Measurements from ENCODE around the gene ELOVL7.
"Not testable (repeated sequence)": the region's sequence is repeated elsewhere in the genome, so short reads cannot be mapped to it uniquely, and the experiment has no call there.

The ELOVL7 gene

GRCh38 chr5:60843936-60844905 is at the start of gene ELOVL7:
ELOVL7 (minus strand) TSS chr5:60844269; CDS start chr5:60787397, 56,872 bp downstream.
- in situ Hi-C loops (cut with MboI; ENCODE audit: low sequenced_read_pairs), result no loop called here

GRCh38 chr5:60893521-60893920 is 49.5 kb upstream of the ELOVL7 start:
- in situ Hi-C loops (cut with MboI; ENCODE audit: low sequenced_read_pairs), result no loop called here

GRCh38 chr5:60891667-60892066 is 47.6 kb upstream of the ELOVL7 start:
- in situ Hi-C loops (cut with MboI; ENCODE audit: low sequenced_read_pairs), result no loop called here

GRCh38 chr5:60888359-60889061 is 44.4 kb upstream of the ELOVL7 start:
- in situ Hi-C loops (cut with MboI; ENCODE audit: low sequenced_read_pairs), result no loop called here

- in situ Hi-C loops (cut with MboI; ENCODE audit: low sequenced_read_pairs), result no loop called here
Measured at GRCh38 chr5:60887746-60888145, 43.7 kb upstream of the ELOVL7 start.

GRCh38 chr5:60887096-60887495 is 43.0 kb upstream of the ELOVL7 start:
- in situ Hi-C loops (cut with MboI; ENCODE audit: low sequenced_read_pairs), result no loop called here

GRCh38 chr5:60886158-60886557 is 42.1 kb upstream of the ELOVL7 start:
- in situ Hi-C loops (cut with MboI; ENCODE audit: low sequenced_read_pairs), result no loop called here

GRCh38 chr5:60883229-60883628 is 39.2 kb upstream of the ELOVL7 start:
- in situ Hi-C loops (cut with MboI; ENCODE audit: low sequenced_read_pairs), result no loop called here

- in situ Hi-C loops (cut with MboI; ENCODE audit: low sequenced_read_pairs), result no loop called here
Measured at GRCh38 chr5:60872892-60873291, 28.8 kb upstream of the ELOVL7 start.

- in situ Hi-C loops (cut with MboI; ENCODE audit: low sequenced_read_pairs), result no loop called here
Measured at GRCh38 chr5:60870857-60871256, 26.8 kb upstream of the ELOVL7 start.

GRCh38 chr5:60860572-60860971 is 16.5 kb upstream of the ELOVL7 start:
- in situ Hi-C loops (cut with MboI; ENCODE audit: low sequenced_read_pairs), result not testable (repeated sequence)

- in situ Hi-C loops (cut with MboI; ENCODE audit: low sequenced_read_pairs), result no loop called here
Measured at GRCh38 chr5:60856066-60856465, 12.0 kb upstream of the ELOVL7 start.

- in situ Hi-C loops (cut with MboI; ENCODE audit: low sequenced_read_pairs), result no loop called here
Measured at GRCh38 chr5:60852940-60853339, 8.9 kb upstream of the ELOVL7 start.

- in situ Hi-C loops (cut with MboI; ENCODE audit: low sequenced_read_pairs), result no loop called here
Measured at GRCh38 chr5:60852317-60852716, 8.2 kb upstream of the ELOVL7 start.

GRCh38 chr5:60851626-60852025 is 7.6 kb upstream of the ELOVL7 start:
- in situ Hi-C loops (cut with MboI; ENCODE audit: low sequenced_read_pairs), result no loop called here

GRCh38 chr5:60846298-60846697 is 2.2 kb upstream of the ELOVL7 start:
- in situ Hi-C loops (cut with MboI; ENCODE audit: low sequenced_read_pairs), result no loop called here

- in situ Hi-C loops (cut with MboI; ENCODE audit: low sequenced_read_pairs), result no loop called here
Measured at GRCh38 chr5:60843386-60843935, 608 bp downstream of the ELOVL7 start.

- in situ Hi-C loops (cut with MboI; ENCODE audit: low sequenced_read_pairs), result no loop called here
Measured at GRCh38 chr5:60842871-60843385, 1.1 kb downstream of the ELOVL7 start.

- in situ Hi-C loops (cut with MboI; ENCODE audit: low sequenced_read_pairs), result no loop called here
Measured at GRCh38 chr5:60841361-60841760, 2.7 kb downstream of the ELOVL7 start.

GRCh38 chr5:60836131-60836530 is 7.9 kb downstream of the ELOVL7 start:
- in situ Hi-C loops (cut with MboI; ENCODE audit: low sequenced_read_pairs), result no loop called here

GRCh38 chr5:60835554-60835953 is 8.5 kb downstream of the ELOVL7 start:
- in situ Hi-C loops (cut with MboI; ENCODE audit: low sequenced_read_pairs), result no loop called here
